OCI-LY7 (cell line): ENCODE results near the gene OSGIN1. TPM values are rescaled to one million over a fixed set of nuclear protein-coding genes. Genes with fewer than 3 reads are reported as not detected.
A peak's percentile ranks its signal among the peaks of the same experiment; 100 is the strongest.

Experiments used
- BruUV-seq: library from RNA; stranded (reverse); fragments of 400-500 nt; replicated peaks from 2 replicates; lab custom pipeline; 2021; lab: Mats Ljungman, UMichigan
- CTCF ChIA-PET: fragments of 300-600 bp; sonication (Branson Sonifier 250); formaldehyde crosslinking; loops from one replicate; lab custom pipeline; 2022; ENCODE audit warnings: antibody characterized with exemption; ENCODE audit not compliant: unreplicated experiment; lab: Charles Lee
- POLR2A ChIA-PET: fragments of 300-600 bp; sonication (Branson Sonifier 250); formaldehyde crosslinking; loops from one replicate; lab custom pipeline; 2022; ENCODE audit warnings: antibody characterized with exemption; lab: Charles Lee
- DNase-seq: peaks from one replicate; pipeline ENCODE4 v3.0.0-alpha.2; 2015; ENCODE audit warnings: low spot score
- H2AFZ ChIP-seq: fragments of 200-600 bp; sonication (generic), shearing (Covaris generic); 2 replicates; pipeline ENCODE4 v1.6.1; 2014; ENCODE audit warnings: mild to moderate bottlenecking, antibody characterized with exemption, low read length, moderate library complexity
- H3K27ac ChIP-seq: fragments of 200-600 bp; sonication (generic); 2 replicates; pipeline ENCODE4 v1.5.1; 2014; ENCODE audit warnings: mixed run types, low read depth, mild to moderate bottlenecking, moderate library complexity, low read length, inconsistent platforms; ENCODE audit not compliant: poor library complexity, severe bottlenecking
- H3K36me3 ChIP-seq: fragments of 200-600 bp; sonication (generic); 2 replicates; pipeline ENCODE4 v1.6.1; 2014; ENCODE audit warnings: mild to moderate bottlenecking, antibody characterized with exemption, low read length, moderate library complexity, mixed read lengths; ENCODE audit not compliant: insufficient read depth
- H3K4me1 ChIP-seq: fragments of 200-600 bp; sonication (generic); 2 replicates; pipeline ENCODE4 v1.5.1; 2014; ENCODE audit warnings: mild to moderate bottlenecking, low read length; ENCODE audit not compliant: insufficient read depth, poor library complexity, severe bottlenecking
- H3K4me2 ChIP-seq: fragments of 200-600 bp; sonication (generic); 2 replicates; pipeline ENCODE4 v1.6.1; 2014; ENCODE audit warnings: mild to moderate bottlenecking, low read length
- H3K4me3 ChIP-seq: fragments of 200-600 bp; sonication (generic); 2 replicates; pipeline ENCODE4 v1.5.1; 2014; ENCODE audit warnings: mild to moderate bottlenecking, low read depth, low read length; ENCODE audit not compliant: poor library complexity, severe bottlenecking
- H3K79me2 ChIP-seq: fragments of 200-600 bp; sonication (generic); 2 replicates; pipeline ENCODE4 v1.6.1; 2016; ENCODE audit warnings: low read depth, mild to moderate bottlenecking, low read length, moderate library complexity, mixed read lengths; ENCODE audit not compliant: insufficient read depth
- H3K9me2 ChIP-seq: fragments of 200-600 bp; sonication (generic); 2 replicates; pipeline ENCODE4 v1.6.1; 2016; ENCODE audit warnings: mild to moderate bottlenecking, low read length, mixed read lengths; ENCODE audit not compliant: insufficient read depth
- H3K9me3 ChIP-seq: fragments of 200-600 bp; sonication (generic); 2 replicates; pipeline ENCODE4 v1.6.1; 2014; ENCODE audit warnings: mild to moderate bottlenecking, mixed run types, low read length, mixed read lengths
- H4K20me1 ChIP-seq: fragments of 200-600 bp; sonication (generic); 2 replicates; pipeline ENCODE4 v1.6.1; 2014; ENCODE audit warnings: mild to moderate bottlenecking, antibody characterized with exemption, low read length, moderate library complexity, mixed read lengths; ENCODE audit not compliant: insufficient read depth
- EZH2phosphoT487 ChIP-seq: fragments of 200-600 bp; sonication (generic); IDR thresholded peaks from 2 replicates; pipeline ENCODE4 v1.6.1; 2018; ENCODE audit warnings: low read depth, borderline replicate concordance, mild to moderate bottlenecking, mixed run types, antibody characterized with exemption, low read length, moderate library complexity, mixed read lengths
- intact Hi-C: fragments of 100-400 bp; cut with micrococcal nuclease; formaldehyde crosslinking; loops from one replicate; pipeline ENCODE4 v1.10.0; 2022; ENCODE audit not compliant: unreplicated experiment
- total RNA-seq, 2 experiments: library from RNA; depleted of rRNA in 1 of 2; stranded (reverse); fragments of >200 nt in 1 of 2; shearing (Covaris generic) in 1 of 2; gene quantifications; 2 replicates each; pipeline ENCODE4 v1.2.3, GENCODE V29; 2014 to 2022
- TF ChIP-seq, protein P1 (sequence below): fragments of 200-600 bp; sonication (generic); conservative IDR thresholded peaks from 2 replicates; pipeline ENCODE4 v1.5.1; 2014; ENCODE audit warnings: mild to moderate bottlenecking, antibody characterized with exemption, low read length, moderate library complexity, mixed read lengths

OSGIN1 gene
- total RNA-seq, 2 experiments from 2014 or later: 0.28 to 1.0 TPM

DNA sequence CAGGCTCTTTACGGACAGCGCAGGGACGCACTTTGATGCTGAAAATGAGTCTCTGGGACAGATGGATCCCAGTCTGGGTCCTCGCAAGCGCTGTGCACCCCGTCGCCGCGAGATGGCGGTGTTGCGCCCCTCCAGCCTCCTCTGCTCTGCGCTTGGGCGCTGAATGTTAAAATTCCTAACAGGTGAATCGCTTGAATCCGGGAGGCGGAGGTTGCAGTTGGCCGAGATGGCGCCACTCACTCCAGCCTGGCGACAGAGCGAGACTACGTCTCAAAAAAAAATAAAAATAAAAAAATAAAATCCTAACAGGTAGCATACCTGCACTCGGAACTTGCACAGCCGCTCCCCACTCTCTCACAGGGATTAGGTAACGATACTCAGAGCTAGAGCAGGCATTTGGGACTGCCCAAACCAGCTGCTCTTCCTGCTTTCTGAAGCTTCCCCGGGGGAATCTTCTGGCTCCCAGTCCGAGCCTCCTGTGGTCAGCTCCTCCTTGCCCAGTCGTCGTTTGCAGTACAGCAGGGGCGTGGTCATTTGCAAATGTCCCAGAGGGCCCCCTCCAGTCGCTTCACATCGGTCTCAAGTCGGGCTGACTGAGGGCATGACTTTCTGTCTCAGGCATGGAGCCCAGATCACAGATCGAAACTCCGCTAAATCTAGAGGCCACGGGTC, 26.2 kb upstream of the OSGIN1 start:
- intact Hi-C loops: no loop called here

GRCh38 chr16:83928341-83929055, 24.5 kb upstream of the OSGIN1 start:
- DNase-seq: no peak
- ChIA-PET CTCF (no interaction called here), POLR2A (no interaction called here)
- intact Hi-C loops: no loop called here
- H3K79me2 ChIP-seq: no peaks in the 10 kb centered on the region
- H3K4me2 ChIP-seq: no peak overlapping the region
- no peak overlapping the region for H2AFZ ChIP-seq
- no peaks in the 10 kb centered on the region for H3K4me1 ChIP-seq
- BruUV-seq: no TSS peak
- H4K20me1 ChIP-seq: no peaks in the 10 kb centered on the region
- TF ChIP-seq, protein P1, sequence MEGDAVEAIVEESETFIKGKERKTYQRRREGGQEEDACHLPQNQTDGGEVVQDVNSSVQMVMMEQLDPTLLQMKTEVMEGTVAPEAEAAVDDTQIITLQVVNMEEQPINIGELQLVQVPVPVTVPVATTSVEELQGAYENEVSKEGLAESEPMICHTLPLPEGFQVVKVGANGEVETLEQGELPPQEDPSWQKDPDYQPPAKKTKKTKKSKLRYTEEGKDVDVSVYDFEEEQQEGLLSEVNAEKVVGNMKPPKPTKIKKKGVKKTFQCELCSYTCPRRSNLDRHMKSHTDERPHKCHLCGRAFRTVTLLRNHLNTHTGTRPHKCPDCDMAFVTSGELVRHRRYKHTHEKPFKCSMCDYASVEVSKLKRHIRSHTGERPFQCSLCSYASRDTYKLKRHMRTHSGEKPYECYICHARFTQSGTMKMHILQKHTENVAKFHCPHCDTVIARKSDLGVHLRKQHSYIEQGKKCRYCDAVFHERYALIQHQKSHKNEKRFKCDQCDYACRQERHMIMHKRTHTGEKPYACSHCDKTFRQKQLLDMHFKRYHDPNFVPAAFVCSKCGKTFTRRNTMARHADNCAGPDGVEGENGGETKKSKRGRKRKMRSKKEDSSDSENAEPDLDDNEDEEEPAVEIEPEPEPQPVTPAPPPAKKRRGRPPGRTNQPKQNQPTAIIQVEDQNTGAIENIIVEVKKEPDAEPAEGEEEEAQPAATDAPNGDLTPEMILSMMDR: no peak
- H3K36me3 ChIP-seq: no peaks in the 10 kb centered on the region
- H3K9me2 ChIP-seq: no peaks in the 10 kb centered on the region
- H3K9me3 ChIP-seq: no peaks in the 10 kb centered on the region
- H3K27ac ChIP-seq: no peak overlapping the region
- no peak overlapping the region for H3K4me3 ChIP-seq

More for the DNA sequence above, 26.2 kb upstream of the OSGIN1 start:
- CTCF ChIA-PET: no interaction called here
- H3K4me2 ChIP-seq: no peak overlapping the region
- no peaks in the 10 kb centered on the region for H3K9me2 ChIP-seq
- TF ChIP-seq EZH2phosphoT487: no peak
- TF ChIP-seq, protein P1: peak; percentile 87
- no peak overlapping the region for H3K4me3 ChIP-seq
- no peak overlapping the region for H3K27ac ChIP-seq
- H4K20me1 ChIP-seq: no peaks in the 10 kb centered on the region
- BruUV-seq: no TSS peak
- no peaks in the 10 kb centered on the region for H3K79me2 ChIP-seq
- DNase-seq: peak; percentile 45
- H3K36me3 ChIP-seq: no peaks in the 10 kb centered on the region
- H3K4me1 ChIP-seq: no peaks in the 10 kb centered on the region
- POLR2A ChIA-PET: interaction anchor here (0.6 kb wide), 1 partner anchor 102 kb away, joined by 3 read pairs; no protein-coding TSS in a partner anchor
- no peaks in the 10 kb centered on the region for H3K9me3 ChIP-seq
- H2AFZ ChIP-seq: no peak overlapping the region
